Measurements from ENCODE around the gene TCERG1L.

GRCh38 chr10:131193923-131194322 is 117.6 kb downstream of the TCERG1L start:
- no peak for TF ChIP-seq PPARD (CRISPR knock-in tag; IDR thresholded peaks at IDR 0.05)
- TF ChIP-seq DDX20 (tag; IDR thresholded peaks at IDR 0.05; ENCODE audit: low read depth) = no peak
- no peak for TF ChIP-seq MTA3 (IDR thresholded peaks at IDR 0.05; ENCODE audit: borderline replicate concordance)
- no peak for TF ChIP-seq PHF21A (IDR thresholded peaks at IDR 0.05; ENCODE audit: borderline replicate concordance, low read depth)
- no peak for TF ChIP-seq FOXJ2 (tag; IDR thresholded peaks at IDR 0.05)
- no peak for TF ChIP-seq YY1 (IDR thresholded peaks at IDR 0.05; ENCODE audit: borderline replicate concordance in 1 of 3, control insufficient read depth in 1 of 3, extremely low read depth in 1 of 3, insufficient read depth in 3 of 3, insufficient read length in 1 of 3, insufficient replicate concordance in 2 of 3, low read depth in 1 of 3, low read length in 2 of 3)
- TF ChIP-seq ZSCAN29 (IDR thresholded peaks at IDR 0.05) = no peak
- TF ChIP-seq REST (IDR thresholded peaks at IDR 0.05; ENCODE audit: borderline replicate concordance) = no peak
- TF ChIP-seq REST (CRISPR knock-in tag; IDR thresholded peaks at IDR 0.05; ENCODE audit: low read depth) = no peak
- TF ChIP-seq ETV6 (IDR thresholded peaks at IDR 0.05; ENCODE audit: borderline replicate concordance in 1 of 2, low read depth in 2 of 2, low read length in 1 of 2) = no peak
- no peak for TF ChIP-seq ETV6 (CRISPR knock-in tag; IDR thresholded peaks at IDR 0.05; ENCODE audit: borderline replicate concordance)
- TF ChIP-seq ZNF224 (CRISPR knock-in tag; IDR thresholded peaks at IDR 0.05) = no peak
- no peak for TF ChIP-seq POLR2A (conservative IDR thresholded peaks at IDR 0.05)
- TF ChIP-seq GTF2F1 (IDR thresholded peaks at IDR 0.05; ENCODE audit: low read depth, low read length) = no peak
